ENCODE measurements around the gene C1R.
A peak's percentile ranks its signal among the peaks of the same experiment; 100 is the strongest.

Gene C1R

DNA sequence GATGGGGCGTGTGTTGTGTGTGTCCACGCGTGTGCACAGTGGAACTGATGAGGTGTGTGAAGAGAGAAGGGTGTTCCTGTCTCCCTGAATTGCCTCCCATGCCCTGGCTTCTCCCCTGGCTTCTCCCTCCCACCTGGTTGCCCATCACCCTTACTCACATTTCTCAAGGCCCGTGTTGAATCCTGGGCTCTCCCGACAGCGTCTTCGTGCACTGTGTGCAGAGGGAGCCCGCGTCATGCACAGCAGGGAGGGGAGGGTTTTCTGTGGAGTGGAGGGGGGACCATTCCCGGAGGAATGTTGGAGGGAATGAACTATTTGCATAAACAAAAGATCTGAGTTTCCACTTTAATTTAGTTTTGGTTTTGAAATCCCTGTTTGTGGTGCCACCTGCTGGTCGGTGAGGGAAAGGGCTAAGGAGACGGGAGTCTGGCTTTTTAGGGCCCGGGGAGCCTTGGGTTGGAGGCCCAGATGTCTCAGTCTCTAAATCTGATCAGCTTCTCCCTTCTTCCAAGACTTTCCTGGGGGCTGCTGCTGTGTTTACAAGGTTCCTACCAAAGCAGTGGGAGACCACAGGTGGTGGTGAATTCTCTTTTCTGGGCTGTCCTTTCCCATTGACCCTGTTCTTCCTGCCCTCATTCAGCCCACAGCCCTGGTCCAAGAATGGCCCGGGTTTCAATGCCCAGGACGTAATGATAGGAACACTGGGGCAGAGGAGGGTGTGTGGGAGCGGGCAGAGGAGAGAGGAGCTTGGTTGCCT is at the start of gene C1R:
C1R (minus strand) TSS at position 217 of the 757 bp plus-strand sequence; CDS start at position 160, 57 bp downstream.
- peak in 44 of 58 donors; percentile 4 to 68 (median 29) for DNase-seq

DNA sequence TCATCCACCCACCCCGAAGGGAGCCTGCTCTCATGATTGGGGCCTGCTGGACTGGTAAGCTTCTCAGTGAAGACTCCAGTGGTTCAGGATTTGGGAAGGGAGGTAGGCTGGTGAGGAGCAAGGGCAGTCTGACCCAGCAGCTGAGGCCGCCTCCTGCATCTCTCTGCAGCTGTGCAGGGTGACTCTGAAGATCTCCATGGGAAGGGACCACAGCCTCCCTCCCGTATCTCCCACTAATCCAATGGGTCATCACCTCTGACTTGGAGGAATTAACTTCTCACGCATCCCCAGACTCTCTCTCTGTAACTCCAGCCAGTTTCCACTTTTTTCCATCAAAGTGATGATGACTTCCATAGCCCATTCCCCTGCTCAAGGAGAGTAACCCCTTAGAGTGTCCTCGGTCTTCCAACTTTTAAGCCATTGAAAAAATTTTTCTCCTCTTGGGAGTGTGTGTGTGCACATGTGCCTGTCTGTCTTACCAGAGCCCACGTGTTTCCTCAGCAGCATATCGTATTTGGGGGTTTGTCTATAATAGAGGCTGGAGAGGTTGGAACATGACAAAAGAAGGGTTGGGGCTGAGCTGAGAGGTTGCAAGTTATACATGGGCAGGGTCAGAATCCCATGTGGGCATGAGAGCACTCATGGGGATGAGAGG is 49.2 kb upstream of the C1R start:
- DNase-seq: no peak

DNA sequence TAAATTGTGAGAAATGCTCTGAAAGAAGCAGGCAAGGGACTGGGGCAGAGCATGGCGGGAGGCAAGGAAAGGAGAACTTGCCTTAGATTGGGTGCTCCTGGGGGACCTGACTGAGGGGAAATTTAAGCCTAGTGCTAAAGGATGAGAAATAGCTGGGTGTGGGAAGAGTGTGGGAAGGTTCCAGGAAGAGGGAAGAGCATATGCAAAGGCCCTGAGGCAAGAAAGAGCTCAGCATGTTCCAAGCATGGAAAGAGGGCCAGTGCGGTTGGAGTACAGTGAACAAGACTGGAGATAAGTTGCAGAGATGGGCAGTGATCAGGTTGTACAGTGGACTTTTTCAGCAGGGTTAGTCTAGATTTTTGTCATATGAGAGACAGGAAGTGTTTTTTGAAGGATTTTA is 47.0 kb upstream of the C1R start:
- DNase-seq: no peak

DNA sequence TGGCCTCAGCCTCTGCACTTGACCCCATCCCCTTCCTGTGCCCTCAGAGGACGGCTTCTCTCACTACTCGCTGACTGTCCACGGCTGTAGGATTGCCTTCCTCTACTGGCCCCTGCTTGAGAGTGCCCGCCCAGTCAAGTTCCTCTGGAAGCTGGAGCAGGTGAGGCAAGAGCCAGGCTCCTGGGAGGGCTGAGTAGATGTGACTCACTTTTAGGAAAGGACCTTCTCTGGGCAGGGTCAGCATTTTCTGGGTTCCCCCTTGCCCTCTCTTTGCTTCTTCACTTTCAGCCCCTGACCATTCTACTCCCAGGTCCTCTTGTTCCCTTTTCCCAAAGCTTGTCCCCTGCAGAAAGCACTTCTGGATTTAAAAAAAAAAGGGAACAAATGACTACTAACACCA is 45.7 kb upstream of the C1R start:
- no peak for DNase-seq

DNA sequence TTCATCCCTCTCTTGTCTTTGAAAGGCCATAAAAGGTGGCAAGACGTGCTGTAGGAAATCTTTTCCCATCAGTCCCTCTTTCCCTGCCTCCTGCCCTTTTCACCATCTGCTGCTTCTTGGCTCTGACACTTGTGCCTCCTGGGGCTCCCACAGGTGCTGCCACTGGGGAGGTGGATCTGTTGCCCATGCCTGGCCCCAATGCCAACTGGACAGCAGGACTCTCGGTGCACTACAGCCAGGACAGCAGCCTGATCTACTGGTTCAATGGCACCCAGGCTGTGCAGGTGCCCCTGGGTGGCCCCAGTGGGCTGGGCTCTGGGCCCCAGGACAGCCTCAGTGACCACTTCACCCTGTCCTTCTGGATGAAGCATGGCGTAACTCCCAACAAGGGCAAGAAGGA is 44.4 kb upstream of the C1R start:
- no peak for DNase-seq

DNA sequence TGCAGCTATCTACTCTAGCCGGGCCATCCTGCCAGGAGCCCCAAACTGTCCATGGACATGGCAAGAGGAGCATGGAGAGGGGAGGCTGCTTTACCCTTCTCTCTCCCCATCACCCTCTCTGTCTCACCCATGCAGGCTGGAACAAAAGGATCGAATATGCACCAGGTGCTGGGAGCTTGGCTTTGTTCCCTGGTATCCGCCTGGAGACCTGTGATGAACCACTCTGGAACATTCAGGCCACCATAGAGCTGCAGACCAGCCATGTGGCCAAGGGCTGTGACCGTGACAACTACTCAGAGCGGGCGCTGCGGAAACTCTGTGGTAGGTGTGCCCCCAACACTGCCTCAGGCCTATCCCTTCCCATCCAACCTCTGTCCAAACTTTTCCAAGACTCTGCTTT is 43.8 kb upstream of the C1R start:
- DNase-seq: no peak

DNA sequence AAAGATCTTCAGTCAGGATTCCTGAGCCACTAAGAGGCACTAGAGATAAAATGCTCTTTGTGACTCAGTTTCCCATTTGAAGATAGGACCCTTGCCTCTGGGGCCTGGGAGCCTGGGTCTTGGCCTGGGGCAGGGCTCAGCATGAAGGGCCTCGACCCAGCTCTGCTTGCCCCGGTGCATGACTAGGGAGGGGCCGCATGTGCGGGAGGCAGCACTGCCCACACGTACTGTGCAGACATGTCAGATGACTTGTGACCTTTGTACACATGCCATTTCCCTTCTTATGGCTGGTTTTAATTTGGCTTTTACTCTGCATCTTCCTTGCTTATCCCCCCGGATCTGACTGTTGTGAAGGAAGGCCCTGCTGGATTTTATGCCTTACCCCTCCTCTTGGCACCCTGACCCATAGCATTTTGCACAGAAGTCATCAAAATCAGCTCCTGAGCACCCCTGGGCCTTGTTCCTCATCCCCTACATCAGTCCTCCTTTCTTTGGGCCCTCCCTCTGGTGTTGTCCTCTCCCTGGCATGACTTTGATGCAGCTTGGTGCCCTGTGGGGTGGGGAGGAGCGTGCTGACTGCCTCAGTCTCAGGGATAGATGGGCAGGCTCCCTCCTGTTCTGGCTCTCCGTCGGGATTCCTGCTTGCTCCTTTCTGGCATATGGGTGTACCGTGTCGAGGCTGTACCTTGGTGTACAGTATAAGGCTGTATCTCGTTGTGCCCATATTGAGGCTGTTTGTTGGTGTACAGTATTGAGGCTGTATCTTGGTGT is 42.3 kb upstream of the C1R start:
- DNase-seq: no peak

DNA sequence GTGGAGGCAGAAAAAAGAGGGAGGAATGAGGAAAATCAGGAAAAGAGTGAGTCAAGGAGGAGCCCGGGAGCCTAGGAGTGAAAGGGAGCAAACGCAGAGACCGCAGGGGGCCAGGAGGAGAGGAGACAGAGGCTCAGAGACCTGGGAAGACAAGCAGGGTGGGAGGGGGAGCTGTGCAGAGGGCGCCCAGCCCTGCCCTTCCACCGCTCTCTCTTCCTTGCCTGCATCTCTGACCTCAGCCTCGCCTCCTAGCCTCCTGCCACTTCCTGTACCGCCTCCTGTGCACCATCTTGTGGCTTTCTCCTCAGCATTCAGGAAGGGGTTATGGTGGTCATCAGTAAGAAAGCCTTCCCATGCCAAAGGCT is 39.2 kb upstream of the C1R start:
- no peak for DNase-seq

DNA sequence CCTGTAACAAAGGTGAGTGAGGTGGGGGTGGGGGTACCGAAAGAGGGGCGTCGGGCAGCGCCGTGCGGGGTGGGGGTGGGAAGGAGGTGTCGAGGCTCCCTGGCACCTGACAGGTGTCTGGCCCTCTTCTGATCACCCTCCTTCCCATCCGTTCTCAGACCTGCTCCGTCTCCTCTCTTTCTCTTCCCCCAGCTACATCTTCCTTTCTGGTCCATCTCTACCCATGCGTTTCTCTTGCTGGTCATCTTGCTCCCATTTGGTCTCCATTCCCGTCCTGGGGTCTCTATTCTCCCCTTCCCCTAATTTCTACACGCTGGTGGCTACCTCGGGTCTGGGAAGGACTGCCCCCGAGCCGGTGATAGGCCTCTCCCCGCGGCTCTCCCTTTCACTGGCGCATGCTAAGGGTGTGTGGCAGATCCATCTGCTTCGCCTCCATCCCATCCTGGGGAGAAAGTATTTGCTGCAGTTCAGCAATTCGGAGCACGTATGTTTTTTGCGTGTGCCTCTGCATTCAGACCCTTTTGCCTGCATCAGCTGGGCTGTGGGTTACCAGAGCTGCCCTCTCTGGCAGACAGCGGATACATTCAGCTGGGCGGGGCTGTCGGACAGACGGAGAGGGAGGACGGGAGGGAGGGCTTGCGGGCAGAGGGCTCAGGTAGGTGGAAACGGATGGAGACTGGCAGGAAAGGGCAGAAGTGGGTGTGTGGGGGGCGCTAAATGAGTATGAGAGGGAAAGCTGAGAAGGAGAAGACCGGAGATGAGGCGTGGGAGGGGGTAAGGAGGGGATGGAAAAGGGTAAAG is 38.7 kb upstream of the C1R start:
- peak in 40 of 58 donors; percentile 9 to 66 (median 28) for DNase-seq

DNA sequence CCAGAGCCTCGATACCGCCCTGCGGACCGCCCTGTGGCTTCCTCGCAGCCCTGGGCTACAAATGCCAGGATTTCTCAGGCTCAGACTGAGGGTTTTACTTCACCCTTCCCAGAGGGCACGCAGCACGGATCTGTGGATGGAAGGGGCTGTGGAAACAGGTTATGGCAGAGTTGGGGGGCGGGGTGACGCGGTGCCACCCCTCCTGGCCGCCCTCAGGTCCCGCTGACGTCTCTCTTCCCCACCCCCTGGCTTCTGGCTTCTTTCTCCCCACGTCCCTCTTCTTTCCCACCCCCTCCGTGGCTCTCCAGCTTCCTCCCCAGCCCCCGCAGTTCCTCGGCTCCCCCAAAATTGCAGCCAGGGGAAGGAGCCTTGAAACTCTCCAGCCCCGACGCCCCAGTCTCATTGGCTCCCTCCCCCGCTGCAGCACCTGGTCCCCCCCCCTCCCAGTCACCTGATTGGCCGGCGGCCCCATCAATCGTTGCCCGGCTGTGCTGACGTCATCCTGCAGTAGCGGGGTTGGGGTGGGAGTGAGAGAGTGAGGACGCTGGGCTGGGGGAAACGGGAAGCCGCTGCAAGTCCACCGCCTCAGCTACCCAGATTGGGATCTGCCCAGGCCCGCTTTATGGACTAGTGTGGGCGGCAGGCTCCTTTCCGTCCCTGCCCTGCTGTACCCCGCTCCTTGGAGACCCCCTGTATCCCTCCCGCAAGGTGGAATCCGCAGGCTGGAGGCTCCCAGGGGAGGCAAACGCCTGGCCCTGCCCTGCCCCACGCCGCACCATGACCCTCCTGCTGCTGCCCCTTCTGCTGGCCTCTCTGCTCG is 37.8 kb upstream of the C1R start, which contains the start of gene CLSTN3:
CLSTN3 (plus strand) TSS at position 500 of the 820 bp plus-strand sequence; CDS start at position 778, 278 bp downstream.
- peak in 56 of 58 donors; percentile 38 to 93 (median 76) for DNase-seq

DNA sequence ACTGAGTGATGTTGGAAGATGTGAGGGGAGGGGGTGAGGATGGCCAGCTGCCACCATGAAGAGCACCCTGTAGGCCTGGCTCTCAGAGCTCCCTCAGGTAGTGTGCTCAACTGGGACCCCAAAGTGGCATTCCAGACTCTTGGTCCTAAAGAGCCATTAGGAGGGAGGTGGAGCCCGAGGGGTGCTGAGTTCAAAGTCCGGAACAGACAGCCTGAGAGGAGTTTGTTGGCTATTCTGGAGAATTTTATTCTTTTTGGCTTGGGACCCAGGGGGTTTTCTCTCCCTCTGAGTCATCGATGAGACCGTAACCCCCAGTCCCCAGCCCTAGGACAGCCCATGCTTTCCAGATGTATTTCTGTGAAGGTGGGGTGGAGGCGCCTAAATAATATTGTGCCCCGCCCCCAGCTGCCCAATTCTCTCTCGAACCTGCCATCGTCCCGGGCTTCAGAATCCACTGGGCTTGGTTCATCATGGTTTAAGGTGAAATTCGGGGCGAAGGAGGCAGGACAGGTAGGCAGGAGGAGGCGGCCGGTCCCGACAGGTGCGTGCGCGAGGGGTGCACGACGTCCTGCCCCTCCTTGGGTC is 37.1 kb upstream of the C1R start:
- peak in 1 of 58 donors; percentile 29 for DNase-seq

DNA sequence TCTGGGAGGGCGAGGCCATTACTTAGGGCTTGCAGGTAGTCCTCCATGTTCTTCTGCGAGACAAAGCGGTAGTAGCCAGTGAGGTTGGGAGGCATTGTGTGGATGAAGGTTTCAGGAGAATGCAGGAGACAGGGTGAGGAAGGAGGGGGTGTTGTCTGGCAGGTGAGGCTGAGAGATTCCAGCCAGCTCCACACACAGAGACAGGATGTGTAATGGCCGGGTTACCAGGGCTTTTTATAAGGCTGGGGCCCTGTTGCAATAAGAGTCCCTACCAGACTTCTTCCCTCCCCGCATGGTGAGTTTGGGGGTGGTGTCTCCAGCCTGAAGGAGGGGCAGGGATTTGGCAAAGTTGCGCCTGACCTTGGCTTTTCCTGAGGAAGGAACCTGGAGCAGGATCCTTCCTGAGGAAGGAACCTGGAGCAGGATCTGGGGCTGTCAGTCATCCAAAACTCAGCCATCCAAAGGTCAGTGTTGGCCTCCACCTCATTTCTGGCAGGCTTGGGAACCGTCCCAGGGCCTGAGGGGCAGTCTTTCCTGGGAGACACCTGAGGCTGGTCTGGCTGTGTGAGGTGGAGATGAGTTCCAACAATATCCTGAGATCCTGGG is 36.5 kb upstream of the C1R start, which contains the start of gene RBP5:
RBP5 (minus strand) TSS at position 209 of the 606 bp plus-strand sequence; CDS start at position 95, 114 bp downstream.
- DNase-seq: no peak

DNA sequence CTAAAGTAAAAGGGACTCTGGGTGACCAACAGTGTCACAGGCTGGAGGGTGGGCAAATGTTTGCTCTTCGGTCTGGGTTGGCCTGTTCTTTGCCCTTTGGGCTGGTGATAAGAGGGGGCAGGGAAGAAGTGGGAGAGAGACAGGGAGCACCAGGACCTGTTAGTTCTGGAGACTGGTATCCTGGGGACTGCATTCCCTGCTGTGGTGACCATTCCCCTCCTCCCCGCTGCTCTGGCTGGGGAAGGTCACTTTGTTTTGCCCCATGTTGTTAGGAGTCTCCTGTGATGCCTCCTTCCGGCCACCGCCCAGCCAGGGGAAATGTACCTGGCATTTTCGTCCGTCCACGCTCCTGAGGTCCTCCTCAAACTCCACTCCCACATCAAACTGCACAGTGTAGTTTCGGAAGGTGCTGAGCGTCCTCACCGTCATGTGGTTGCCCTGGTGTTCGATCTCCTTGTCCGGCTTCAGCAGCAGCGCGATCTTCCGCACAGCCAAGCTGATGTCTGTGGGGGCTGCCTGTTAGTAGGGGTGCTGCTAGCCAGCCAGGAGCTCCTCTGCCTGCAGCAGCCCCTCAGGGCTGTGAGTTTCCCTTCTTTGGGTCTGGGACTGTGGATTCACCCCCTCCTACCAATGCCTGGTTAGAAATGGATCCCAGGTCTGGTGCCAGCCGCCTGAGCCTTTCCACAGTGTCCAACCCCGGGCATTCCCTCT is 35.8 kb upstream of the C1R start:
- DNase-seq: no peak

DNA sequence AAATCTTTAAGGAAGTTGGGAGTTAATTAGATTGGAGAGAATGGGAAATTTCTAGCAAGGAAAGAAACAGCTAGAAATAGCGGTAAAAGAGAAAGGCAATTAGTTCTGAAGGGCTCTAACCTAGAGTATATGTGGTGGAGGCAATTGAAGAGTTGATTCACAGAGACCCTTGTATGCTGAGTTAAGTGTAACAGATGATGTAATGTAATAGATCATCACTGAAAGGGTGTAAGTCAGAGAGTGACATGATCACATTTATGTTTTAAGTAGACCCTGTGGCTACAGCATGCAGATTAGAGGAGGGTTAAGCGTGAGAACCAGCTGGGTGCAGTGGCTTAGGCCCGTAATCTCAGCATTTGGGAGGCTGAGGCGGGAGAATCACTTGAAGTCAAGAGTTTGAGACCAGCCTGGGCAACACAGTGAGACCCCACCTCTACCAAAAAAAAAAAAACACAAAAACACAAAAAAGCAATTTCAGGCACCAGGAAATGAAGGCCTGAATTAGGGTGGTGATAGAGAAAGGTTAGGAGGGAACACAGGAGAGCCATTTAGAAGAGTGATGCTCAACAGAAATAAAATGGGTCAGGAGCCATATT is 33.5 kb upstream of the C1R start:
- no peak for DNase-seq

DNA sequence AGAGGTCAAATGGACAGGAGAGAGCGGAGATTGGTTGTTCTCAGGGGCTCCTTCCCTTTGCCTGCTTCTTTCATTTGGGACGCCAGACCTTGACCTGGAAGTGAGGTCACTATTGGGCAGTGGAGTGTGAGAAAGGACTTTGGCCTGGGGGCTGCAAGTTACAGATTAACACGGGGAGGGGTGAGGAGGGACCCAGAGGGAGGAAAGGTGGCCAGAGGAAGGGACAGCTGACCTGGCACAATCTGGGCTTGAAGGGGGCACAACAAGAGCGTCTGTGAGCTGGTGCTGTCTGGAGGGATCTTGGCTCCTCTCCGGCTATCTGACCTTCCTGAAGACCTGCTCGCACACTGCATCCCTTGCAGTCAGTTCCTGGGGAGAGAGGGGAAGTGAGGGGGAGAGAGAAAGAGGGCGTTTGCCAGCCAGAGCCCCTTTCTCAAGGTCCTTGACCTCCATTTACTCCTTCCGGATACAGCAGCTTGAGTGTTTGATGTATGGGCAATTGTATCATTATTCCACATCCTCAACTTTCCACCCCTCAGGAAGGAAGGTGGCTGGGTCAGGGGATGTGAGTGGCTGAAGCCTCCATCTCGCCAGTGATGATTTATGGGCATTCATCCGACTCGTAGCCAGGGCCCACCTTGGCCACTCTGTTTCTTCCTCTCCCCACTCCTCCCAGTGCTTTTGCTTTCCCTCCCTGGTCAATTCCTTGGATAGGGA is 31.7 kb upstream of the C1R start:
- no peak for DNase-seq

DNA sequence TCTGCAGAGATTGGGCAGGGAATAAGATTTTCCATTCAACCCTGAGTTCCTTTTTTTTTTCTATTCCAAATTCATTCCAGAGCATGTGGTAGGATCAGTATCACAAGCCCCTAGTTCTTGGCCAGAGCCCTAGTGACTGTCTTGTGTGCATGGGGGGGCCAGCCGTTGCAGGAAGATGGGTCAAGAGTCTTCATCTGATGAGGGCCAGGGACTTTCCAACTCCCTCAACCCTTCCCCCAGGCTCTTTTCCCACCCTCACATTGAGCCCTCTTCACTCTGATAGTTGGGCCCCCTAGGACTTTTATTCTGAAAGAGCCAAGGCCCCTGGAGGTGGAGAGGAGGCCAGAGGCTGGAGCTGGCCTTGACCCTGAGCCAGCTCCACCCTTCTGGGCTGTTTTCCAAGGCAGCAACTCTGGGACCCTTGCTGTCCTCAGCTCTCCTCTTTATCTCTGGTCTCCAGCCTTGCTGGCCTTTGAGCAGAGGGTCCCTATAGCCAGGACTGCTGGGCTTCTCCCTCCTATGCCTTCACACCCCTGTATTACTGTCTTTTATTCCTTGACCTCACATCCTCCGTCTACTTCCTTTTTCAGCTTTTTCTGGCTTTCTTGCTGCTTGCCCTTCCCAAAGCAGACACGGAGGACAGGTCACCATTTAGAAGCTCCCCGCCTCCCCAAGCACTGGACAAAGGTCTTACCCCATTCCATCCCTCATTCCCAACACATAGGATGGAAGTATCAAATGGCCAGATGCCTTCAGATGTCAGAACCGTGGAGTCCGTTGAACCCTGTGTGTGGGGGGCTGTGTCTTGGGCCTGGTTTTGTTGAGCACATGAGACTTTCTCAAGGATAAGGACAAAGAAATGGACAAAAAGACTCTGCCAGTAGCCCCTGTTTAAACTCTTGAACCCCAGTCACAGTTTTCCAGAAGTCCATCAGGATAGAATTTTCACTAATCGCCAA is 30.8 kb upstream of the C1R start:
- DNase-seq: no peak

All from anterior cingulate cortex (tissue), 58 donors.